ENCODE data around the gene SEC14L2. TPM values are rescaled to one million over a fixed set of nuclear protein-coding genes. Genes with fewer than 3 reads are reported as not detected.
"Not testable (repeated sequence)": the region's sequence is repeated elsewhere in the genome, so short reads cannot be mapped to it uniquely, and the experiment has no call there.

The SEC14L2 gene
- total RNA-seq, 2 experiments from 2014 or later, result 7.6 to 10.5 TPM

- Mint-ChIP-seq H3K9me3 (no peaks in the 10 kb centered on the region), H3K4me3 (no peak overlapping the region), H3K27ac (no peak overlapping the region), H3K36me3 (ENCODE audit: low read depth) (no peaks in the 10 kb centered on the region), H3K4me1 (peaks cover 5% of the 10 kb centered on the region), H3K27me3 (no peaks in the 10 kb centered on the region)
- POLR2A ChIA-PET, result no interaction called here
- CTCF ChIA-PET, result interaction anchor here (1.4 to 3.4 kb wide), 4 partner anchors 15 to 69 kb away, joined by 3 to 17 read pairs (median 4); no protein-coding TSS in a partner anchor
- DNase-seq, result peak; percentile 41
Measured at GRCh38 chr22:30459181-30460052, 62.6 kb downstream of the SEC14L2 start.

- H3K4me3 Mint-ChIP-seq, result no peak overlapping the region
- H3K27ac Mint-ChIP-seq, result no peak overlapping the region
- ChIA-PET CTCF (interaction anchor here (1.4 to 3.4 kb wide), 2 partner anchors 15 to 33 kb away, joined by 3 to 17 read pairs; no protein-coding TSS in a partner anchor), POLR2A (no interaction called here)
- H3K9me3 Mint-ChIP-seq, result no peaks in the 10 kb centered on the region
- no peaks in the 10 kb centered on the region for H3K36me3 Mint-ChIP-seq (ENCODE audit: low read depth)
- peaks cover 7% of the 10 kb centered on the region for H3K27me3 Mint-ChIP-seq
- no peak for DNase-seq
- H3K4me1 Mint-ChIP-seq, result peaks cover 5% of the 10 kb centered on the region
Measured at GRCh38 chr22:30460147-30460546, 63.3 kb downstream of the SEC14L2 start.

- H3K4me1 Mint-ChIP-seq; H3K4me3 Mint-ChIP-seq; H3K27ac Mint-ChIP-seq; POLR2A ChIA-PET; H3K9me3 Mint-ChIP-seq; DNase-seq; H3K36me3 Mint-ChIP-seq (ENCODE audit: low read depth): not testable (repeated sequence)
- CTCF ChIA-PET, result interaction anchor here (0.7 to 1.6 kb wide), 3 partner anchors 24 to 1078 kb away, joined by 3 to 4 read pairs (median 3); no protein-coding TSS in a partner anchor
- H3K27me3 Mint-ChIP-seq, result peaks cover 10% of the 10 kb centered on the region
Measured at GRCh38 chr22:30460555-30460954, 63.7 kb downstream of the SEC14L2 start.

- CTCF ChIA-PET, result interaction anchor here (1.1 kb wide), 1 partner anchor 78 kb away, joined by 3 read pairs; no protein-coding TSS in a partner anchor
- H3K36me3 Mint-ChIP-seq (ENCODE audit: low read depth), result no peaks in the 10 kb centered on the region
- no peaks in the 10 kb centered on the region for H3K9me3 Mint-ChIP-seq
- H3K4me1 Mint-ChIP-seq, result peaks cover 16% of the 10 kb centered on the region
- H3K27ac Mint-ChIP-seq, result no peak overlapping the region
- DNase-seq, result no peak
- POLR2A ChIA-PET, result no interaction called here
- H3K27me3 Mint-ChIP-seq, result peaks cover 19% of the 10 kb centered on the region
- no peak overlapping the region for H3K4me3 Mint-ChIP-seq
Measured at GRCh38 chr22:30469165-30469564, 72.3 kb downstream of the SEC14L2 start.

GRCh38 chr22:30470655-30471054 is 73.8 kb downstream of the SEC14L2 start:
- no peak for DNase-seq
- ChIA-PET POLR2A (no interaction called here), CTCF (no interaction called here)
- Mint-ChIP-seq H3K27me3 (peaks cover 11% of the 10 kb centered on the region), H3K36me3 (ENCODE audit: low read depth) (no peaks in the 10 kb centered on the region), H3K9me3 (no peaks in the 10 kb centered on the region), H3K4me1 (peaks cover 16% of the 10 kb centered on the region), H3K27ac (no peak overlapping the region), H3K4me3 (no peak overlapping the region)

GRCh38 chr22:30471616-30472318 is 74.9 kb downstream of the SEC14L2 start, which contains the start of gene SEC14L3:
TSS of gene SEC14L3 (minus strand) at chr22:30472017. CDS start at chr22:30471958, 59 bp downstream.
- Mint-ChIP-seq H3K4me3 (no peak within 1 kb of the TSS), H3K27me3 (peaks cover 7% of the 10 kb centered on the region), H3K4me1 (peaks cover 16% of the 10 kb centered on the region), H3K36me3 (ENCODE audit: low read depth) (no peaks in the 10 kb centered on the region), H3K27ac (no peak within 1 kb of the TSS), H3K9me3 (no peaks in the 10 kb centered on the region)
- POLR2A ChIA-PET, result no interaction called here
- no peak for DNase-seq
- CTCF ChIA-PET, result no interaction called here

GRCh38 chr22:30472994-30473720 is 76.3 kb downstream of the SEC14L2 start:
- DNase-seq, result no peak
- Mint-ChIP-seq H3K4me1 (peaks cover 16% of the 10 kb centered on the region), H3K27ac (no peak overlapping the region), H3K9me3 (no peaks in the 10 kb centered on the region), H3K4me3 (no peak overlapping the region), H3K27me3 (peaks cover 7% of the 10 kb centered on the region), H3K36me3 (ENCODE audit: low read depth) (no peaks in the 10 kb centered on the region)
- POLR2A ChIA-PET, result no interaction called here
- CTCF ChIA-PET, result no interaction called here

GRCh38 chr22:30474121-30474520 is 77.3 kb downstream of the SEC14L2 start:
- Mint-ChIP-seq H3K27me3 (peaks cover 6% of the 10 kb centered on the region), H3K27ac (no peak overlapping the region), H3K4me1 (peaks cover 16% of the 10 kb centered on the region), H3K4me3 (no peak overlapping the region), H3K9me3 (no peaks in the 10 kb centered on the region), H3K36me3 (ENCODE audit: low read depth) (no peaks in the 10 kb centered on the region)
- DNase-seq, result no peak
- CTCF ChIA-PET, result no interaction called here
- POLR2A ChIA-PET, result no interaction called here

Other genes with a start within 250 kb of the SEC14L2 start
- gene LIF, start 150.3 kb upstream of the SEC14L2 start, total RNA-seq, result 100 to 1,000 TPM; 102 to 103 TPM
- gene OSM, start 130.2 kb upstream of the SEC14L2 start, total RNA-seq, result 10 to 100 TPM; 74.7 to 80.5 TPM
- gene CASTOR1, start 107.5 kb upstream of the SEC14L2 start, total RNA-seq, result 10 to 100 TPM; 16.7 to 20.0 TPM
- 10 to 100 TPM; 45.5 to 47.6 TPM for gene TBC1D10A, start 70.1 kb upstream of the SEC14L2 start, total RNA-seq
- gene SF3A1, start 40.1 kb upstream of the SEC14L2 start, total RNA-seq, result 100 to 1,000 TPM; 247 to 279 TPM
- 1 to 10 TPM; 3.5 to 4.3 TPM for gene CCDC157, start 40.0 kb upstream of the SEC14L2 start, total RNA-seq
- 1 to 10 TPM; 9.8 to 9.9 TPM for gene RNF215, start 9.6 kb upstream of the SEC14L2 start, total RNA-seq
- gene MTFP1, start 28.8 kb downstream of the SEC14L2 start, total RNA-seq, result 10 to 100 TPM; 34.5 to 40.0 TPM
- not detected for gene SEC14L3, start 75.0 kb downstream of the SEC14L2 start, total RNA-seq
- not detected for gene SEC14L4, start 108.7 kb downstream of the SEC14L2 start, total RNA-seq
- not detected for gene SEC14L6, start 149.7 kb downstream of the SEC14L2 start, total RNA-seq
- gene GAL3ST1, start 177.6 kb downstream of the SEC14L2 start, total RNA-seq, result not detected
- gene PES1, start 194.9 kb downstream of the SEC14L2 start, total RNA-seq, result 10 to 100 TPM; 58.5 to 62.7 TPM
- under 1 TPM; 0.32 to 0.54 TPM for gene TCN2, start 210.2 kb downstream of the SEC14L2 start, total RNA-seq
- 1 to 10 TPM; 1.8 to 2.5 TPM for gene SLC35E4, start 238.8 kb downstream of the SEC14L2 start, total RNA-seq